HCT116 (cell line): ENCODE results near the gene AXIN2. TPM values are rescaled to one million over a fixed set of nuclear protein-coding genes. Genes with fewer than 3 reads are reported as not detected.

Experiments used
- ATAC-seq: fragments of 200-7000 bp; cut with Tn5 transposase; 2 replicates; pipeline ENCODE4 v1.9.1; 2020; ENCODE audit warnings: mild to moderate bottlenecking, moderate library complexity
- BruUV-seq: library from RNA; stranded (reverse); fragments of 400-500 nt; replicated peaks from 2 replicates; lab custom pipeline; 2021; lab: Mats Ljungman, UMichigan
- CTCF ChIA-PET: fragments of 300-600 bp; sonication (Branson Sonifier 250); formaldehyde crosslinking; loops from one replicate; lab custom pipeline; 2021; ENCODE audit warnings: antibody characterized with exemption; lab: Charles Lee
- POLR2A ChIA-PET: fragments of 300-600, 350-600 bp; sonication (Branson Sonifier 250); formaldehyde crosslinking; loops from one replicate; lab custom pipeline; 2021; ENCODE audit warnings: antibody characterized with exemption; lab: Charles Lee
- RAD21 ChIA-PET, 2 experiments: fragments of 300-600 bp; sonication (Branson Sonifier 250); formaldehyde crosslinking; loops; one replicate each; lab custom pipeline; 2023; ENCODE audit warnings: low total read pairs in 2 of 2; ENCODE audit not compliant: uncharacterized antibody in 2 of 2, unreplicated experiment in 2 of 2, low non-redundant PET in 1 of 2; lab: Charles Lee
- DNase-seq: peaks from one replicate; pipeline ENCODE4 v3.0.0-alpha.2; 2010; ENCODE audit warnings: low read depth, low spot score
- H2AFZ ChIP-seq: fragments of 200-600 bp; shearing (Covaris generic), sonication (generic); 2 replicates; pipeline ENCODE4 v1.6.1; 2017; ENCODE audit warnings: low read depth, mixed run types, mixed read lengths, antibody characterized with exemption, low read length; ENCODE audit not compliant: poor library complexity, severe bottlenecking
- H3K27ac ChIP-seq: 2 replicates; pipeline ENCODE4 v1.5.1; 2012; ENCODE audit warnings: low read depth, low read length
- H3K27me3 ChIP-seq: fragments of 200-600 bp; sonication (generic); 2 replicates; pipeline ENCODE4 v1.6.1; 2016; ENCODE audit warnings: mixed run types, low read length, mixed read lengths; ENCODE audit not compliant: insufficient read depth
- H3K36me3 ChIP-seq, 2 experiments: fragments of 200-500 bp in 1 of 2; fragments of 200-600 bp in 1 of 2; sonication (Bioruptor generic) in 1 of 2; sonication (generic) in 1 of 2; 2 replicates each; pipeline versions ENCODE4 v1.5.1 to v1.6.1; 2014 to 2016; ENCODE audit warnings: low read length in 2 of 2, inconsistent platforms in 1 of 2, mixed read lengths in 1 of 2, mixed run types in 1 of 2; ENCODE audit not compliant: insufficient read depth in 2 of 2, control insufficient read depth in 1 of 2
- H3K4me1 ChIP-seq, 2 experiments: fragments of 200-600 bp in 1 of 2; sonication (generic) in 1 of 2; 2 replicates each; pipeline versions ENCODE4 v1.5.1 to v1.6.1; 2012 to 2017; ENCODE audit warnings: low read length in 2 of 2, inconsistent platforms in 1 of 2, mild to moderate bottlenecking in 1 of 2, mixed read lengths in 1 of 2, mixed run types in 1 of 2, moderate library complexity in 1 of 2; ENCODE audit not compliant: insufficient read depth in 2 of 2, control insufficient read depth in 1 of 2
- H3K4me2 ChIP-seq: fragments of 200-600 bp; sonication (generic); 2 replicates; pipeline ENCODE4 v1.6.1; 2017; ENCODE audit warnings: mixed run types, low read length, mixed read lengths
- H3K4me3 ChIP-seq, 2 experiments: fragments of 200-600 bp in 1 of 2; sonication (generic) in 1 of 2; replicated peaks in 1 of 2; 2 replicates each; pipeline ENCODE4 v1.5.1; 2011 to 2016; ENCODE audit warnings: low read length in 2 of 2, control low read depth in 1 of 2, low read depth in 1 of 2, mild to moderate bottlenecking in 1 of 2, mixed read lengths in 1 of 2, mixed run types in 1 of 2
- H3K79me2 ChIP-seq: fragments of 200-600 bp; sonication (generic); 2 replicates; pipeline ENCODE4 v1.6.1; 2017; ENCODE audit warnings: mild to moderate bottlenecking, mixed run types, low read length, moderate library complexity, mixed read lengths; ENCODE audit not compliant: insufficient read depth
- H3K9ac ChIP-seq: fragments of 200-600 bp; sonication (generic); 2 replicates; pipeline ENCODE4 v1.6.1; 2016; ENCODE audit warnings: low read length, mixed read lengths
- H3K9me2 ChIP-seq: fragments of 200-600 bp; sonication (generic), shearing (Covaris generic); 2 replicates; pipeline ENCODE4 v1.6.1; 2017; ENCODE audit warnings: mixed run types, mild to moderate bottlenecking, moderate library complexity; ENCODE audit not compliant: insufficient read depth
- H3K9me3 ChIP-seq, 2 experiments: fragments of 200-500 bp in 1 of 2; fragments of 200-600 bp in 1 of 2; sonication (Bioruptor generic) in 1 of 2; sonication (generic) in 1 of 2; 2 replicates each; pipeline ENCODE4 v1.6.1; 2014 to 2017; ENCODE audit warnings: low read length in 2 of 2, mixed read lengths in 2 of 2, inconsistent platforms in 1 of 2, low read depth in 1 of 2, mild to moderate bottlenecking in 1 of 2, mixed run types in 1 of 2, moderate library complexity in 1 of 2; ENCODE audit not compliant: control insufficient read depth in 1 of 2, insufficient read depth in 1 of 2
- H4K20me1 ChIP-seq: fragments of 200-600 bp; sonication (generic), shearing (Covaris generic); 2 replicates; pipeline ENCODE4 v1.6.1; 2017; ENCODE audit warnings: mixed run types, mild to moderate bottlenecking, moderate library complexity; ENCODE audit not compliant: insufficient read depth
- ATF3 ChIP-seq: IDR thresholded peaks from 2 replicates; pipeline ENCODE4 v1.6.1; 2012
- CEBPB ChIP-seq: IDR thresholded peaks from 2 replicates; pipeline ENCODE4 v1.6.1; 2012; ENCODE audit warnings: low read depth
- EGR1 ChIP-seq: IDR thresholded peaks from 2 replicates; pipeline ENCODE4 v1.6.1; 2012; ENCODE audit warnings: low read depth
- ELF1 ChIP-seq: IDR thresholded peaks from 2 replicates; pipeline ENCODE4 v1.6.1; 2012; ENCODE audit warnings: low read depth, borderline replicate concordance
- EZH2 ChIP-seq: fragments of 200-600 bp; sonication (generic); IDR thresholded peaks from 2 replicates; pipeline ENCODE4 v1.6.1; 2017; ENCODE audit warnings: antibody characterized with exemption, mixed run types
- EZH2phosphoT487 ChIP-seq: fragments of 200-600 bp; IDR thresholded peaks from 2 replicates; pipeline ENCODE4 v1.6.1; 2018; ENCODE audit warnings: antibody characterized with exemption, borderline replicate concordance
- FOSL1 ChIP-seq: IDR thresholded peaks from 2 replicates; pipeline ENCODE4 v1.6.1; 2012; ENCODE audit warnings: low read depth
- POLR2A ChIP-seq: IDR thresholded peaks from 2 replicates; pipeline ENCODE4 v1.7.0; 2011; ENCODE audit warnings: borderline replicate concordance; ENCODE audit not compliant: insufficient read depth, insufficient read length; ENCODE audit errors: extremely low read depth
- POLR2AphosphoS5 ChIP-seq: IDR thresholded peaks from 2 replicates; pipeline ENCODE4 v1.6.1; 2011; ENCODE audit warnings: mild to moderate bottlenecking, low read depth, low read length, moderate library complexity
- REST ChIP-seq: IDR thresholded peaks from 2 replicates; pipeline ENCODE4 v1.6.1; 2012; ENCODE audit warnings: low read depth
- YY1 ChIP-seq: IDR thresholded peaks from 2 replicates; pipeline ENCODE4 v1.6.1; 2011; ENCODE audit warnings: low read length, low read depth, moderate library complexity, mild to moderate bottlenecking; ENCODE audit not compliant: insufficient replicate concordance; ENCODE audit errors: extremely low read depth
- ZBTB33 ChIP-seq: IDR thresholded peaks from 2 replicates; pipeline ENCODE4 v1.6.1; 2011; ENCODE audit warnings: mild to moderate bottlenecking, low read length, moderate library complexity; ENCODE audit not compliant: insufficient replicate concordance; ENCODE audit errors: extremely low read depth
- ZFX ChIP-seq: fragments of 450-650 bp; IDR thresholded peaks from 2 replicates; pipeline ENCODE4 v1.6.1; 2017
- intact Hi-C: fragments of 100-400 bp; cut with micrococcal nuclease; formaldehyde crosslinking; loops from 2 replicates; pipeline ENCODE4 v1.10.0; 2022
- total RNA-seq: library from RNA; stranded (reverse); gene quantifications from one replicate; pipeline ENCODE4 v1.2.1, GENCODE V29; 2021; ENCODE audit not compliant: unreplicated experiment

AXIN2 gene
- total RNA-seq, 1 experiment from 2014 or later, result 7.1 TPM

- BruUV-seq, result no TSS peak
- RAD21 ChIA-PET, result no interaction called here
- Histone ChIP-seq H3K9me2 (no peaks in the 10 kb centered on the region), H3K9me3 (no peaks in the 10 kb centered on the region), H3K4me1 (peaks cover 0 to 2% of the 10 kb centered on the region in 2 experiments; a peak in 1 of 4 replicates), H2AFZ (no peak overlapping the region), H3K27ac (no peak overlapping the region)
- intact Hi-C loops, result no loop called here
- no peak for TF ChIP-seq ATF3
- TF ChIP-seq REST, result no peak
- no peak for TF ChIP-seq EZH2phosphoT487
- no peak for TF ChIP-seq EGR1
- no peak for TF ChIP-seq ZFX
- no peak for TF ChIP-seq ZBTB33
- TF ChIP-seq FOSL1, result no peak
- TF ChIP-seq POLR2AphosphoS5, result no peak
- TF ChIP-seq ELF1, result no peak
- TF ChIP-seq CEBPB, result no peak
- no peak for TF ChIP-seq EZH2
- TF ChIP-seq POLR2A, result no peak
- TF ChIP-seq YY1, result no peak
- TF ChIP-seq, all 23 proteins: peak for 0
- H3K79me2 ChIP-seq, result no peaks in the 10 kb centered on the region
- no peaks in the 10 kb centered on the region for H3K36me3 ChIP-seq
- H4K20me1 ChIP-seq, result no peaks in the 10 kb centered on the region
- H3K27me3 ChIP-seq, result no peaks in the 10 kb centered on the region
- DNase-seq (no peak), ATAC-seq (no peak)
- CTCF ChIA-PET, result no interaction called here
- H3K4me2 ChIP-seq, result no peak overlapping the region
- no peak overlapping the region for H3K4me3 ChIP-seq
- POLR2A ChIA-PET, result no interaction called here
- no peak overlapping the region for H3K9ac ChIP-seq
Measured at GRCh38 chr17:65503557-65503956, 57.9 kb downstream of the AXIN2 start.
